Measurements from ENCODE around the gene IER2. TPM values are rescaled to one million over a fixed set of nuclear protein-coding genes. Genes with fewer than 3 reads are reported as not detected.

Gene IER2
- total and polyA plus RNA-seq, 9 of the 15 experiments (the other 6 are each of a cell fraction or from before 2014, with no cell fraction given), result 4.5 to 205 (median 23.7) TPM

DNA sequence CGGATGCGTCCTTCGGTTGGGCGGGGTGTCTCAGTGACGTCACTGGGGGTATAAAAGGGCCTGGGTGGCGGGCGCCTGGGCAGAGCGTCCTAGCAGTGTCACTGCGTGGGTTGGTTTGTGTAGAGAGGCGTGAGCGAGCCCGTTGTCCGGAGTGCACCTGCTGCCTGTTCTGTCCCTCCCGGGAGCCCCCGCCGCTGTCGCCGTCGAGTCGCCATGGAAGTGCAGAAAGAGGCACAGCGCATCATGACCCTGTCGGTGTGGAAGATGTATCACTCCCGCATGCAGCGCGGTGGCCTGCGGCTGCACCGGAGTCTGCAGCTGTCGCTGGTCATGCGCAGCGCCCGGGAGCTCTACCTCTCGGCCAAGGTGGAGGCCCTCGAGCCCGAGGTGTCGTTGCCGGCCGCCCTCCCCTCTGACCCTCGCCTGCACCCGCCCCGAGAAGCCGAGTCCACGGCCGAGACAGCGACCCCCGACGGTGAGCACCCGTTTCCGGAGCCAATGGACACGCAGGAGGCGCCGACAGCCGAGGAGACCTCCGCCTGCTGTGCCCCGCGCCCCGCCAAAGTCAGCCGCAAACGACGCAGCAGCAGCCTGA, 2.9 kb downstream of the IER2 start (continued):
- TF ChIP-seq FOXK2 (conservative IDR thresholded peaks at IDR 0.05 in 1 of 2, IDR thresholded peaks at IDR 0.05 in 1 of 2; ENCODE audit: low read depth in 2 of 2) (peak; percentile 20 to 60), U2AF2 (optimal IDR thresholded peaks at IDR 0.05; ENCODE audit: low read depth, low read length) (no peak), SMAD3 (CRISPR knock-in tag; conservative IDR thresholded peaks at IDR 0.05) (no peak), ZBTB8A (IDR thresholded peaks at IDR 0.05; ENCODE audit: partially characterized antibody) (no peak), FOXP1 (CRISPR knock-in tag; IDR thresholded peaks at IDR 0.05) (0 out of 2 replicates have a peak, but pooled peaks have one; percentile 5)
- TF ChIP-seq, protein P1, sequence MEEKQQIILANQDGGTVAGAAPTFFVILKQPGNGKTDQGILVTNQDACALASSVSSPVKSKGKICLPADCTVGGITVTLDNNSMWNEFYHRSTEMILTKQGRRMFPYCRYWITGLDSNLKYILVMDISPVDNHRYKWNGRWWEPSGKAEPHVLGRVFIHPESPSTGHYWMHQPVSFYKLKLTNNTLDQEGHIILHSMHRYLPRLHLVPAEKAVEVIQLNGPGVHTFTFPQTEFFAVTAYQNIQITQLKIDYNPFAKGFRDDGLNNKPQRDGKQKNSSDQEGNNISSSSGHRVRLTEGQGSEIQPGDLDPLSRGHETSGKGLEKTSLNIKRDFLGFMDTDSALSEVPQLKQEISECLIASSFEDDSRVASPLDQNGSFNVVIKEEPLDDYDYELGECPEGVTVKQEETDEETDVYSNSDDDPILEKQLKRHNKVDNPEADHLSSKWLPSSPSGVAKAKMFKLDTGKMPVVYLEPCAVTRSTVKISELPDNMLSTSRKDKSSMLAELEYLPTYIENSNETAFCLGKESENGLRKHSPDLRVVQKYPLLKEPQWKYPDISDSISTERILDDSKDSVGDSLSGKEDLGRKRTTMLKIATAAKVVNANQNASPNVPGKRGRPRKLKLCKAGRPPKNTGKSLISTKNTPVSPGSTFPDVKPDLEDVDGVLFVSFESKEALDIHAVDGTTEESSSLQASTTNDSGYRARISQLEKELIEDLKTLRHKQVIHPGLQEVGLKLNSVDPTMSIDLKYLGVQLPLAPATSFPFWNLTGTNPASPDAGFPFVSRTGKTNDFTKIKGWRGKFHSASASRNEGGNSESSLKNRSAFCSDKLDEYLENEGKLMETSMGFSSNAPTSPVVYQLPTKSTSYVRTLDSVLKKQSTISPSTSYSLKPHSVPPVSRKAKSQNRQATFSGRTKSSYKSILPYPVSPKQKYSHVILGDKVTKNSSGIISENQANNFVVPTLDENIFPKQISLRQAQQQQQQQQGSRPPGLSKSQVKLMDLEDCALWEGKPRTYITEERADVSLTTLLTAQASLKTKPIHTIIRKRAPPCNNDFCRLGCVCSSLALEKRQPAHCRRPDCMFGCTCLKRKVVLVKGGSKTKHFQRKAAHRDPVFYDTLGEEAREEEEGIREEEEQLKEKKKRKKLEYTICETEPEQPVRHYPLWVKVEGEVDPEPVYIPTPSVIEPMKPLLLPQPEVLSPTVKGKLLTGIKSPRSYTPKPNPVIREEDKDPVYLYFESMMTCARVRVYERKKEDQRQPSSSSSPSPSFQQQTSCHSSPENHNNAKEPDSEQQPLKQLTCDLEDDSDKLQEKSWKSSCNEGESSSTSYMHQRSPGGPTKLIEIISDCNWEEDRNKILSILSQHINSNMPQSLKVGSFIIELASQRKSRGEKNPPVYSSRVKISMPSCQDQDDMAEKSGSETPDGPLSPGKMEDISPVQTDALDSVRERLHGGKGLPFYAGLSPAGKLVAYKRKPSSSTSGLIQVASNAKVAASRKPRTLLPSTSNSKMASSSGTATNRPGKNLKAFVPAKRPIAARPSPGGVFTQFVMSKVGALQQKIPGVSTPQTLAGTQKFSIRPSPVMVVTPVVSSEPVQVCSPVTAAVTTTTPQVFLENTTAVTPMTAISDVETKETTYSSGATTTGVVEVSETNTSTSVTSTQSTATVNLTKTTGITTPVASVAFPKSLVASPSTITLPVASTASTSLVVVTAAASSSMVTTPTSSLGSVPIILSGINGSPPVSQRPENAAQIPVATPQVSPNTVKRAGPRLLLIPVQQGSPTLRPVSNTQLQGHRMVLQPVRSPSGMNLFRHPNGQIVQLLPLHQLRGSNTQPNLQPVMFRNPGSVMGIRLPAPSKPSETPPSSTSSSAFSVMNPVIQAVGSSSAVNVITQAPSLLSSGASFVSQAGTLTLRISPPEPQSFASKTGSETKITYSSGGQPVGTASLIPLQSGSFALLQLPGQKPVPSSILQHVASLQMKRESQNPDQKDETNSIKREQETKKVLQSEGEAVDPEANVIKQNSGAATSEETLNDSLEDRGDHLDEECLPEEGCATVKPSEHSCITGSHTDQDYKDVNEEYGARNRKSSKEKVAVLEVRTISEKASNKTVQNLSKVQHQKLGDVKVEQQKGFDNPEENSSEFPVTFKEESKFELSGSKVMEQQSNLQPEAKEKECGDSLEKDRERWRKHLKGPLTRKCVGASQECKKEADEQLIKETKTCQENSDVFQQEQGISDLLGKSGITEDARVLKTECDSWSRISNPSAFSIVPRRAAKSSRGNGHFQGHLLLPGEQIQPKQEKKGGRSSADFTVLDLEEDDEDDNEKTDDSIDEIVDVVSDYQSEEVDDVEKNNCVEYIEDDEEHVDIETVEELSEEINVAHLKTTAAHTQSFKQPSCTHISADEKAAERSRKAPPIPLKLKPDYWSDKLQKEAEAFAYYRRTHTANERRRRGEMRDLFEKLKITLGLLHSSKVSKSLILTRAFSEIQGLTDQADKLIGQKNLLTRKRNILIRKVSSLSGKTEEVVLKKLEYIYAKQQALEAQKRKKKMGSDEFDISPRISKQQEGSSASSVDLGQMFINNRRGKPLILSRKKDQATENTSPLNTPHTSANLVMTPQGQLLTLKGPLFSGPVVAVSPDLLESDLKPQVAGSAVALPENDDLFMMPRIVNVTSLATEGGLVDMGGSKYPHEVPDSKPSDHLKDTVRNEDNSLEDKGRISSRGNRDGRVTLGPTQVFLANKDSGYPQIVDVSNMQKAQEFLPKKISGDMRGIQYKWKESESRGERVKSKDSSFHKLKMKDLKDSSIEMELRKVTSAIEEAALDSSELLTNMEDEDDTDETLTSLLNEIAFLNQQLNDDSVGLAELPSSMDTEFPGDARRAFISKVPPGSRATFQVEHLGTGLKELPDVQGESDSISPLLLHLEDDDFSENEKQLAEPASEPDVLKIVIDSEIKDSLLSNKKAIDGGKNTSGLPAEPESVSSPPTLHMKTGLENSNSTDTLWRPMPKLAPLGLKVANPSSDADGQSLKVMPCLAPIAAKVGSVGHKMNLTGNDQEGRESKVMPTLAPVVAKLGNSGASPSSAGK (IDR thresholded peaks at IDR 0.05), result peak; percentile 34; the same call in 1 of the 2 replicates
- TF ChIP-seq, protein P2, sequence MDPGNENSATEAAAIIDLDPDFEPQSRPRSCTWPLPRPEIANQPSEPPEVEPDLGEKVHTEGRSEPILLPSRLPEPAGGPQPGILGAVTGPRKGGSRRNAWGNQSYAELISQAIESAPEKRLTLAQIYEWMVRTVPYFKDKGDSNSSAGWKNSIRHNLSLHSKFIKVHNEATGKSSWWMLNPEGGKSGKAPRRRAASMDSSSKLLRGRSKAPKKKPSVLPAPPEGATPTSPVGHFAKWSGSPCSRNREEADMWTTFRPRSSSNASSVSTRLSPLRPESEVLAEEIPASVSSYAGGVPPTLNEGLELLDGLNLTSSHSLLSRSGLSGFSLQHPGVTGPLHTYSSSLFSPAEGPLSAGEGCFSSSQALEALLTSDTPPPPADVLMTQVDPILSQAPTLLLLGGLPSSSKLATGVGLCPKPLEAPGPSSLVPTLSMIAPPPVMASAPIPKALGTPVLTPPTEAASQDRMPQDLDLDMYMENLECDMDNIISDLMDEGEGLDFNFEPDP (CRISPR knock-in tag; IDR thresholded peaks at IDR 0.05), result no peak
- TF ChIP-seq, protein P3, sequence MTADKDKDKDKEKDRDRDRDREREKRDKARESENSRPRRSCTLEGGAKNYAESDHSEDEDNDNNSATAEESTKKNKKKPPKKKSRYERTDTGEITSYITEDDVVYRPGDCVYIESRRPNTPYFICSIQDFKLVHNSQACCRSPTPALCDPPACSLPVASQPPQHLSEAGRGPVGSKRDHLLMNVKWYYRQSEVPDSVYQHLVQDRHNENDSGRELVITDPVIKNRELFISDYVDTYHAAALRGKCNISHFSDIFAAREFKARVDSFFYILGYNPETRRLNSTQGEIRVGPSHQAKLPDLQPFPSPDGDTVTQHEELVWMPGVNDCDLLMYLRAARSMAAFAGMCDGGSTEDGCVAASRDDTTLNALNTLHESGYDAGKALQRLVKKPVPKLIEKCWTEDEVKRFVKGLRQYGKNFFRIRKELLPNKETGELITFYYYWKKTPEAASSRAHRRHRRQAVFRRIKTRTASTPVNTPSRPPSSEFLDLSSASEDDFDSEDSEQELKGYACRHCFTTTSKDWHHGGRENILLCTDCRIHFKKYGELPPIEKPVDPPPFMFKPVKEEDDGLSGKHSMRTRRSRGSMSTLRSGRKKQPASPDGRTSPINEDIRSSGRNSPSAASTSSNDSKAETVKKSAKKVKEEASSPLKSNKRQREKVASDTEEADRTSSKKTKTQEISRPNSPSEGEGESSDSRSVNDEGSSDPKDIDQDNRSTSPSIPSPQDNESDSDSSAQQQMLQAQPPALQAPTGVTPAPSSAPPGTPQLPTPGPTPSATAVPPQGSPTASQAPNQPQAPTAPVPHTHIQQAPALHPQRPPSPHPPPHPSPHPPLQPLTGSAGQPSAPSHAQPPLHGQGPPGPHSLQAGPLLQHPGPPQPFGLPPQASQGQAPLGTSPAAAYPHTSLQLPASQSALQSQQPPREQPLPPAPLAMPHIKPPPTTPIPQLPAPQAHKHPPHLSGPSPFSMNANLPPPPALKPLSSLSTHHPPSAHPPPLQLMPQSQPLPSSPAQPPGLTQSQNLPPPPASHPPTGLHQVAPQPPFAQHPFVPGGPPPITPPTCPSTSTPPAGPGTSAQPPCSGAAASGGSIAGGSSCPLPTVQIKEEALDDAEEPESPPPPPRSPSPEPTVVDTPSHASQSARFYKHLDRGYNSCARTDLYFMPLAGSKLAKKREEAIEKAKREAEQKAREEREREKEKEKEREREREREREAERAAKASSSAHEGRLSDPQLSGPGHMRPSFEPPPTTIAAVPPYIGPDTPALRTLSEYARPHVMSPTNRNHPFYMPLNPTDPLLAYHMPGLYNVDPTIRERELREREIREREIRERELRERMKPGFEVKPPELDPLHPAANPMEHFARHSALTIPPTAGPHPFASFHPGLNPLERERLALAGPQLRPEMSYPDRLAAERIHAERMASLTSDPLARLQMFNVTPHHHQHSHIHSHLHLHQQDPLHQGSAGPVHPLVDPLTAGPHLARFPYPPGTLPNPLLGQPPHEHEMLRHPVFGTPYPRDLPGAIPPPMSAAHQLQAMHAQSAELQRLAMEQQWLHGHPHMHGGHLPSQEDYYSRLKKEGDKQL (CRISPR knock-in tag; IDR thresholded peaks at IDR 0.05; ENCODE audit: borderline replicate concordance), result no peak
